WTC11 (cell line): ENCODE results near the gene GTF3C4. TPM values are rescaled to one million over a fixed set of nuclear protein-coding genes. Genes with fewer than 3 reads are reported as not detected.

Source experiments
- ATAC-seq: fragments of 200-7000 bp; cut with Tn5 transposase; 2 replicates; pipeline ENCODE4 v1.10.0; 2021; ENCODE audit warnings: mild to moderate bottlenecking, moderate library complexity
- CTCF ChIA-PET: fragments of 300-600 bp; sonication (Branson Sonifier 250); formaldehyde crosslinking; loops from one replicate; lab custom pipeline; 2021; ENCODE audit warnings: antibody characterized with exemption; lab: Charles Lee
- POLR2A ChIA-PET: fragments of 350-600 bp; sonication (Branson Sonifier 250); formaldehyde crosslinking; loops from one replicate; lab custom pipeline; 2021; ENCODE audit warnings: antibody characterized with exemption; lab: Charles Lee
- DNase-seq: peaks from one replicate; pipeline ENCODE4 v3.0.0; 2021; ENCODE audit warnings: low spot score
- H3K27ac Mint-ChIP-seq: 2 replicates; pipeline ENCODE4 v1.8.0; 2021; ENCODE audit warnings: mixed read lengths
- H3K27me3 Mint-ChIP-seq: 2 replicates; pipeline ENCODE4 v1.8.0; 2021; ENCODE audit warnings: low read depth, mild to moderate bottlenecking, moderate library complexity, mixed read lengths
- H3K36me3 Mint-ChIP-seq: 2 replicates; pipeline ENCODE4 v1.8.0; 2021; ENCODE audit warnings: mixed read lengths
- H3K4me1 Mint-ChIP-seq: 2 replicates; pipeline ENCODE4 v1.8.0; 2022; ENCODE audit warnings: mixed read lengths
- H3K4me3 Mint-ChIP-seq: 2 replicates; pipeline ENCODE4 v1.8.0; 2021; ENCODE audit warnings: mild to moderate bottlenecking, moderate library complexity, mixed read lengths
- H3K9me3 Mint-ChIP-seq: 2 replicates; pipeline ENCODE4 v1.8.0; 2021; ENCODE audit warnings: mixed read lengths
- ATF2 ChIP-seq: sonication (generic); formaldehyde crosslinking; IDR thresholded peaks from 2 replicates; pipeline ENCODE4 v1.8.1; 2022; ENCODE audit warnings: low read depth, missing genetic modification reagents, borderline replicate concordance
- ATF3 ChIP-seq: sonication (generic); formaldehyde crosslinking; conservative IDR thresholded peaks from 2 replicates; pipeline ENCODE4 v1.8.1; 2022; ENCODE audit warnings: mild to moderate bottlenecking, missing genetic modification reagents
- CTCF ChIP-seq: fragments of 200-600 bp; IDR thresholded peaks from 2 replicates; pipeline ENCODE4 v1.8.0; 2022; ENCODE audit warnings: antibody characterized with exemption
- E2F1 ChIP-seq: sonication (generic); formaldehyde crosslinking; IDR thresholded peaks from 2 replicates; pipeline ENCODE4 v1.8.0; 2022; ENCODE audit warnings: mild to moderate bottlenecking, missing genetic modification reagents
- EMX1 ChIP-seq: fragments of 250-450 bp; sonication (Bioruptor Pico); IDR thresholded peaks from 2 replicates; pipeline ENCODE4 v1.8.0; 2021; ENCODE audit warnings: mild to moderate bottlenecking
- ESRRA ChIP-seq: sonication (generic); formaldehyde crosslinking; IDR thresholded peaks from 2 replicates; pipeline ENCODE4 v1.8.1; 2022; ENCODE audit warnings: mild to moderate bottlenecking, missing genetic modification reagents, borderline replicate concordance
- FOXP4 ChIP-seq: sonication (generic); formaldehyde crosslinking; IDR thresholded peaks from 2 replicates; pipeline ENCODE4 v1.8.0; 2022; ENCODE audit warnings: mild to moderate bottlenecking, missing genetic modification reagents
- GTF2I ChIP-seq: fragments of 250-450 bp; sonication (Bioruptor Pico); conservative IDR thresholded peaks from 2 replicates; pipeline ENCODE4 v1.4.0; 2021; ENCODE audit warnings: mild to moderate bottlenecking
- IRF1 ChIP-seq: sonication (generic); formaldehyde crosslinking; IDR thresholded peaks from 2 replicates; pipeline ENCODE4 v1.8.0; 2023; ENCODE audit warnings: missing genetic modification reagents
- IRF2 ChIP-seq: sonication (generic); formaldehyde crosslinking; IDR thresholded peaks from 2 replicates; pipeline ENCODE4 v1.8.0; 2022; ENCODE audit warnings: low read depth, missing genetic modification reagents, borderline replicate concordance
- KAT7 ChIP-seq: sonication (generic); formaldehyde crosslinking; IDR thresholded peaks from 2 replicates; pipeline ENCODE4 v1.8.1; 2023; ENCODE audit warnings: missing genetic modification reagents, mild to moderate bottlenecking, borderline replicate concordance
- MXD4 ChIP-seq: fragments of 250-450 bp; sonication (Bioruptor Pico); IDR thresholded peaks from 2 replicates; pipeline ENCODE4 v1.8.0; 2021; ENCODE audit warnings: mild to moderate bottlenecking, moderate library complexity, borderline replicate concordance
- NFATC4 ChIP-seq: fragments of 250-450 bp; sonication (Bioruptor Pico); IDR thresholded peaks from 2 replicates; pipeline ENCODE4 v1.9.0; 2021; ENCODE audit warnings: mild to moderate bottlenecking
- NFYB ChIP-seq: sonication (generic); formaldehyde crosslinking; conservative IDR thresholded peaks from 2 replicates; pipeline ENCODE4 v1.8.0; 2022; ENCODE audit warnings: low read depth, missing genetic modification reagents
- NR3C1 ChIP-seq: sonication (generic); formaldehyde crosslinking; conservative IDR thresholded peaks from 2 replicates; pipeline ENCODE4 v1.8.1; 2023; ENCODE audit warnings: low read depth, mild to moderate bottlenecking, missing genetic modification reagents
- RORB ChIP-seq: fragments of 250-450 bp; sonication (Bioruptor Pico); IDR thresholded peaks from 2 replicates; pipeline ENCODE4 v1.9.0; 2021; ENCODE audit warnings: mild to moderate bottlenecking
- STAT6 ChIP-seq: sonication (generic); formaldehyde crosslinking; conservative IDR thresholded peaks from 2 replicates; pipeline ENCODE4 v1.8.1; 2023; ENCODE audit warnings: mild to moderate bottlenecking, low read depth, missing genetic modification reagents, moderate library complexity
- TCF7 ChIP-seq: sonication (generic); formaldehyde crosslinking; IDR thresholded peaks from 2 replicates; pipeline ENCODE4 v1.8.0; 2022; ENCODE audit warnings: mild to moderate bottlenecking, low read depth, missing genetic modification reagents, moderate library complexity
- TEAD1 ChIP-seq: sonication (generic); formaldehyde crosslinking; IDR thresholded peaks from 2 replicates; pipeline ENCODE4 v1.8.0; 2022; ENCODE audit warnings: mild to moderate bottlenecking, missing genetic modification reagents
- TP53 ChIP-seq: sonication (generic); formaldehyde crosslinking; IDR thresholded peaks from 2 replicates; pipeline ENCODE4 v1.8.1; 2023; ENCODE audit warnings: mild to moderate bottlenecking, missing genetic modification reagents
- ZNF121 ChIP-seq: sonication (generic); formaldehyde crosslinking; IDR thresholded peaks from 2 replicates; pipeline ENCODE4 v1.8.0; 2023; ENCODE audit warnings: missing genetic modification reagents
- ZNF138 ChIP-seq: sonication (generic); formaldehyde crosslinking; conservative IDR thresholded peaks from 2 replicates; pipeline ENCODE4 v1.8.1; 2022; ENCODE audit warnings: mild to moderate bottlenecking, moderate library complexity, missing genetic modification reagents
- ZNF219 ChIP-seq: sonication (generic); formaldehyde crosslinking; IDR thresholded peaks from 2 replicates; pipeline ENCODE4 v1.8.0; 2023; ENCODE audit warnings: missing genetic modification reagents, mild to moderate bottlenecking, borderline replicate concordance
- ZNF232 ChIP-seq: sonication (generic); formaldehyde crosslinking; IDR thresholded peaks from 2 replicates; pipeline ENCODE4 v1.8.0; 2022; ENCODE audit warnings: mild to moderate bottlenecking, missing genetic modification reagents
- ZNF396 ChIP-seq: fragments of 250-450 bp; sonication (Bioruptor Pico); IDR thresholded peaks from 2 replicates; pipeline ENCODE4 v1.8.0; 2021; ENCODE audit warnings: mild to moderate bottlenecking, moderate library complexity, borderline replicate concordance
- ZNF671 ChIP-seq: fragments of 250-450 bp; sonication (Bioruptor Pico); IDR thresholded peaks from 2 replicates; pipeline ENCODE4 v1.8.0; 2021; ENCODE audit warnings: mild to moderate bottlenecking
- total RNA-seq: library from RNA; stranded (reverse); gene quantifications from 3 replicates; pipeline ENCODE4 v1.2.3, GENCODE V29; 2021

Gene GTF3C4
- total RNA-seq, 1 experiment from 2014 or later, result 31.6 TPM

- Mint-ChIP-seq H3K9me3 (no peaks in the 10 kb centered on the region), H3K27ac (peak overlapping the region; percentile 77), H3K4me1 (peaks cover 16% of the 10 kb centered on the region), H3K36me3 (peaks cover 42% of the 10 kb centered on the region), H3K4me3 (no peak overlapping the region), H3K27me3 (no peaks in the 10 kb centered on the region)
- TF ChIP-seq E2F1 (CRISPR knock-in tag) (no peak), ESRRA (CRISPR knock-in tag) (no peak), ATF3 (CRISPR knock-in tag) (no peak), NFATC4 (no peak)
- DNase-seq (no peak), ATAC-seq (peak; percentile 60)
- POLR2A ChIA-PET, result no interaction called here
- CTCF ChIA-PET, result no interaction called here
Measured at GRCh38 chr9:132627594-132627993, 42.7 kb upstream of the GTF3C4 start.

GRCh38 chr9:132628746-132629145 is 41.5 kb upstream of the GTF3C4 start:
- H3K4me3 Mint-ChIP-seq, result no peak overlapping the region
- H3K36me3 Mint-ChIP-seq, result peaks cover 39% of the 10 kb centered on the region
- ATAC-seq (no peak), DNase-seq (no peak)
- no peaks in the 10 kb centered on the region for H3K27me3 Mint-ChIP-seq
- POLR2A ChIA-PET, result no interaction called here
- H3K4me1 Mint-ChIP-seq, result peaks cover 16% of the 10 kb centered on the region
- H3K27ac Mint-ChIP-seq, result peak overlapping the region; percentile 77; the same call in 1 of the 2 replicates
- TF ChIP-seq KAT7 (CRISPR knock-in tag) (no peak), ZNF671 (CRISPR knock-in tag) (no peak), NFYB (CRISPR knock-in tag) (no peak), CTCF (no peak), TEAD1 (CRISPR knock-in tag) (no peak), NR3C1 (CRISPR knock-in tag) (no peak), RORB (no peak), ZNF121 (CRISPR knock-in tag) (no peak), IRF2 (CRISPR knock-in tag) (no peak), STAT6 (CRISPR knock-in tag) (no peak), ZNF138 (CRISPR knock-in tag) (no peak), TP53 (CRISPR knock-in tag) (no peak), IRF1 (no peak), ZNF232 (CRISPR knock-in tag) (no peak)
- no peaks in the 10 kb centered on the region for H3K9me3 Mint-ChIP-seq
- CTCF ChIA-PET, result no interaction called here

GRCh38 chr9:132630116-132630515 is 40.1 kb upstream of the GTF3C4 start:
- Mint-ChIP-seq H3K36me3 (peaks cover 37% of the 10 kb centered on the region), H3K27me3 (no peaks in the 10 kb centered on the region), H3K27ac (no peak overlapping the region), H3K4me3 (no peak overlapping the region), H3K4me1 (peaks cover 16% of the 10 kb centered on the region), H3K9me3 (no peaks in the 10 kb centered on the region)
- no peak for DNase-seq
- no peak for ATAC-seq
- ChIA-PET CTCF (no interaction called here), POLR2A (no interaction called here)
- TF ChIP-seq ATF2 (CRISPR knock-in tag) (no peak), ZNF396 (CRISPR knock-in tag) (no peak), GTF2I (CRISPR knock-in tag) (no peak), TCF7 (CRISPR knock-in tag) (no peak), EMX1 (CRISPR knock-in tag) (no peak), MXD4 (CRISPR knock-in tag) (no peak), ZNF219 (CRISPR knock-in tag) (no peak), FOXP4 (CRISPR knock-in tag) (no peak)
